Measurements from ENCODE around the gene ZNF180. TPM values are rescaled to one million over a fixed set of nuclear protein-coding genes. Genes with fewer than 3 reads are reported as not detected.
"Not testable (repeated sequence)": the region's sequence is repeated elsewhere in the genome, so short reads cannot be mapped to it uniquely, and the experiment has no call there.

The ZNF180 gene
- 1 to 10 TPM; 5.7 to 6.8 TPM for total RNA-seq
- long read RNA-seq, donor 1, partial matches to known transcripts = 0 of 1 reads
- long read RNA-seq, donor 1, other reads (novel, unspliced or antisense) = 0 of 1 reads
- long read RNA-seq, donor 2, partial matches to known transcripts = 0 of 8 reads
- long read RNA-seq, donor 2, other reads (novel, unspliced or antisense) = 5 of 8 reads

DNA sequence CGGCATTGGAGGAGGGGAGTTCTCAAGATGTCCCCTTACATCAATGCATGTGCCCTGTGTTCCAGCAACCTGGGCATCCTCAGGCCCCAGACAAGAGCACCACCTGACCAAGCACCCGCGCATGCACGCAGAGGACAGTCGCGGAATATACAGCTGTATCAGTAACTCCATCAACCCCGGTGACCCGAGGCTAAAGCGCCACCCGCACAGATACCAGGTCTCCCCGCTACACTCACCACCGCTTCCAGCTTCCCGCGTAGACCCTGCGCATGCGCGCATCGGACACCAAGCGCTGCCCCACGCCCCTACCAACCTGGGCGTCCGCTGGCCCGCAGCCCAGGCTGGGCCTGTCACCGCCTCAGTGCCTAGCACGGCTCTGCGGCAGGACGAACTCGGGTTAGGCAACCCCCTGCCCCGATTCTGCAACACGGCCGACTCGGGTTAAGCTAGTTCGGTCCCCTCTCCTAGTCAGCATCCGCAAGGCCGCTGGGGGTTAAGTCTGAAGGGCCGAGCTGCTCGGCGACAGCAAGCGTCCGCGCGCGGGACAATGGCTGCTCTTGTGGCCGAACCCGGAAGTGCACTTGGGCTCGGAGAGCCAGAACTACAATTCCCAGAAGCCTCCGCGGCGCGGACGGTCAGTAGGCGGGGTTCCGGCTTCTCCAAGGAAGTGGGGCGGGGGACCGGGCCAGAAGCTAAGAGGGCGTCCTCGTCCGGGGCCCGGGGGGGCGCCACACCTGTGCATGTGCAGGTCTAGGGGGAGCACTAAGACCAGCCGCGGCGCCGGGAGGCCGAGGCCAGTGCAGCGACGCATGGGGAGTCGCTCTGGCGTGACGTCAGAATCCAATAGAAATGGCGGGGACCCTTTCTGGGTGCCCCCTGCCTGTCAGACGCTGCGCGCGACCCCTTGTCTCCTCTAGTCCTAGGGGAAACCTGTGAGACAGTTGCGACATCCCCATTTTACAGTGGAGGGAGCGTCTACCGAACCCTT lies at the start of gene ZNF180:
Gene ZNF180, minus strand, starts transcription at position 561 of the 988 bp plus-strand sequence. CDS start 3,188 bp downstream, outside the sequence.
- intact Hi-C loops (cut with DNase I) = loop anchor here in 1 of 2 donors (5.0 kb wide), 1 partner anchor 333 kb away; the partner anchor contains the start of gene ZNF226
- DNase-seq (ENCODE audit: low spot score) = peak; percentile 98

DNA sequence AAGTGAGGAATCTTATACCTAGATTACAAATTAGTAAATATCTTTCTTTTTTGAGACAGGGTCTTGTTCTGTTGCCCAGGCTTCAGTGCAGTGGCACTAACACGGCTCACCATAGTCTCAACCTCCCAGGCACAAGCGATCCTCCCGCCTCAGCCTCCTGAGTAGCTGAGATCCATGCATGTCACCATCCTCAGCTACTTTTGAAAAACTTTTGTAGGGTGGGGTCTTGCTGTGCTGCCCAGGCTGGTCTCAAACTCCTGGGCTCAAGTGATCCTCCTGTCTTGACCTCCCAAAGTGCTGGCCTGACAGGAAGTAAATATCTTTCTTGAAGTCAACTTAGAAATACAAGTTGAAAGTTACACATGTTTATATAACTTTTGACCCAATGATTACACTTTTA lies 49.2 kb upstream of the ZNF180 start:
- intact Hi-C loops (cut with DNase I) = no loop called here
- DNase-seq (ENCODE audit: low spot score) = no peak

DNA sequence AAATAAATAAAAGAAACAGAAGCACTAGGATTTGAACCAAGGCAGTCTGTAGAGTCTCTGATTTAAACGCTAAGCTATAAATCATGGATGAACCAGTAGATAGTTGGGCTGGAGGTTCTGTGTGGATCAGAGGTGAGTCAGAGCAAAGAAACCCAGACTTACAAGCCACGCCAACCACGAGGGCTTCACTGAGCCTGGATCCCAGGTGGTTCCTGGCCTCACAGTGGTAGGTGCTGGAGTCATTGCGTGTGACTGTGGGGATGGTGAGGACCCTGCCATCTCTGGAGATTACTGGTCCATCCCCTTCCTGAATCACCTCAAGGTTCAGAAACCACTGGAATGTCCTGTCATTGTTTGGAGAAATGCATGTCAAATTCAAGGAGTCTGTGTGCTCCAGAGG lies 48.4 kb upstream of the ZNF180 start:
- DNase-seq (ENCODE audit: low spot score) = no peak

DNA sequence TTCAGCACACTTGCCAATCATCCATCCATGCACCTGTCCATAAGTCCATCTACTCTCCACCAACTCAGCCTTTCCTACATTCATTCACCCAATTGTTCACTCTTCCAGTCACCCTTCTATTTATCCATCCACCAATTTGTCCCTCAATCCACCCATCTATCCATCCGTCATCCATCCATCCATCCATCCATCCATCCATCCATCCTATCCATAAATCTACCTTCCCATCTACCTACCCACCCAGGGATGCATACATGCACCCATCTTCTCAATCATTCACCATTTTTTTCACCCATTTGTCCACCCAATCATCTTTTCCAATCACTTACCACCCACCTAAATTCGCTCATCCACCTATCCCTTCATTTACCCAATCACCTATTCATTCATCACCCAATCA lies 43.7 kb upstream of the ZNF180 start:
- no peak for DNase-seq (ENCODE audit: low spot score)
- intact Hi-C loops (cut with DNase I) = no loop called here

More for the DNA sequence above, 48.4 kb upstream of the ZNF180 start:
- intact Hi-C loops (cut with DNase I) = no loop called here

DNA sequence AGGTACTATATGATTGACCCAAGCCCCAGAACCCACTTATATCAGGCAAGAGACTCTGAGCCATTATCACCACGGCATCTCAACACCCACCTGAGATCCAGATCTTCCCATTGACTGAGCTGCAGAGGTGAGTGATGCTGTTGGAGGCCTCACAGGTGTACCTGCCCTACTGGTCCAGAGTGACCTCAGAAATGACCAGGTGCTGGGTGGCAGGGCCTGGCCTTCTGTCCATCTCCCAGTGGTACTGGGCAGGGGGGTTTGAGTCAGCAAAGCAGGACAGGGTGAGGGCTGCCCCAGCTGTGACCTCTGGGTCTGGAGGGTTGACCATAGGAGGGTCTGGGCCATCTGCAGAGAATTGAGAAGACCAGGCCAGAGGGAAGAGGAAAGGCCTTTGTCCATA lies 42.3 kb upstream of the ZNF180 start:
- DNase-seq (ENCODE audit: low spot score) = no peak
- intact Hi-C loops (cut with DNase I) = no loop called here

DNA sequence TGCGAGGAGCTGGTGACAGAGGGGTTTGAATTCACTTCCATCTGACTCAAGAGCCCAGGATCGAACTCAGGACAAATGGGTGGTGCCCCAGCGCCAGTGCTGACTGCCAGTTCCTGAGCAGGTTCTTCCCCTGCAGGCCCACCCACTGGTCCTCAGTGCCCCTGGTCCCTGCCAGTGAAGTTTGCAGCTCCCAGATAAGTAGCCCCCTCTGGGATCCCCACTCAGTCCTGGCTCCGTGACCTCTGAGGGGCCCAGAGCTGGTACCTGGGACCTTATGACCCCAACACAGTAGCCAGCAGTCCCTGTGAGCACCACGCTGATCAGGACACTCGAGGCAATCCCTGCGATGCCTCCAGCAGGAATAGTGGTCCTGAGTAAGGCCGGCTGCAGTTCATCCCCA lies 40.4 kb upstream of the ZNF180 start:
- no peak for DNase-seq (ENCODE audit: low spot score)
- intact Hi-C loops (cut with DNase I) = no loop called here

DNA sequence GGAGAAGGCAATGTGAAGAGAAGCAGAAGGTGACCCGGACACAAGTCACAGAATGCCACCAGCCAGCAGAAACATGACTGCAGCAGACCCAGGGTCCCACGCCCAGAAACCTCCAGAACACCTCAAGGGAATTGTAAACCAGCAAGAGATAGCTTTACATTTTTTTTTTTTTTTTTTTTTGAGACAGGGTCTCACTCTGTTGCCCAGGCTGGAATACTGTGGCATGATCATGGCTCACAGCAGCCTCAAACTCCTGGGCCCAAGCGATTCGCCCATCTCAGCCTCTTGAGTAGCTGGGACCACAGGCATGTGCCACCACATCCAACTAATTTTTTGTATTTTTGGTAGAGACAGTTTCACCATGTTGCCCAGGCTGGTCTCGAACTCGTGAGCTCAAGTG lies 39.7 kb upstream of the ZNF180 start:
- no peak for DNase-seq (ENCODE audit: low spot score)
- intact Hi-C loops (cut with DNase I) = no loop called here

DNA sequence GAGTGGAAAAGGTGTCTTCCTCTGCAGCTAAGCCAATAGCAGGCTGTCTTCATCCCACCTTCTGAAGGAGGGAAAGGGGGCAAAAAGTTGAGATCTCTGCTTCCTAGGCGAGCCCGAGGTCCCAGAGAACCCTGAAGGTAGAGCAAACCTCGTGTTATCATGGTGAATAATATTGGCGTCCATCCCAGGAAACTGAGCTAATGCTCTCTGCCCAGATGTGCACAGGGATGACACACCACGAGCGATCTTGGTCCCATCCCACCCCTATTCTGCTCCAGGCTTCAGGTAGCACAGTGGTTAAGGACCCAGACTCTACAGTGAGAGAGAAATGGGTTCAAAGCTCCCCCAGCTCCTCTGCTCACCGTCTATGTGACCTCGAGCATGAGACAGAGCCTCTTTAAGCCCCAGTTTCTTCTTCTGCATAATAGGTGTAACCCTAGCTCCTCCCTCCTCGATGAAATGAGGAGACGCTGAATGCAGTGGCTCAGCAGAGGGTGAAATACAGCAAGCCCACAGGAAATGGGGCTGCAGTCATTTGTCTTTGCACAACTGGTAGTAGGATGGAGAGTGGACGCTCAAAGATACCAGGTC lies 39.0 kb upstream of the ZNF180 start:
- DNase-seq (ENCODE audit: low spot score) = no peak
- intact Hi-C loops (cut with DNase I) = no loop called here

DNA sequence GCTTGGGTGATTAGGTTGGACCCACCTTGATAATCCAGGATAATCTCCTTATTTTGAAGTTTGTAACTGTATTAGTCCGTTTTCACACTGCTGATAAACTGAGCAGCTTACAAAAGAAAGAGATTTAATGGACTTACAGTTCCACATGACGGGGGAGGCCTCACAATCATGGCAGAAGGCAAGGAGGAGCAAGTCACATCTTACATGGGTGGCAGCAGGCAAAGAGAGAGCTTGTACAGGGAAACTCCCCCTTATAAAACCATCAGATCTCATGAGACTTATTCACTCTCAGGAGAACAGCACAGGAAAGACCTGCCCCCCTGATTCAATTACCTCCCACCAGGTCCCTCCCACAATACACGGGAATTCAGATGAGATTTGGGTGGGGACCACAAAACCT lies 35.0 kb upstream of the ZNF180 start:
- DNase-seq (ENCODE audit: low spot score); intact Hi-C loops (cut with DNase I): not testable (repeated sequence)

DNA sequence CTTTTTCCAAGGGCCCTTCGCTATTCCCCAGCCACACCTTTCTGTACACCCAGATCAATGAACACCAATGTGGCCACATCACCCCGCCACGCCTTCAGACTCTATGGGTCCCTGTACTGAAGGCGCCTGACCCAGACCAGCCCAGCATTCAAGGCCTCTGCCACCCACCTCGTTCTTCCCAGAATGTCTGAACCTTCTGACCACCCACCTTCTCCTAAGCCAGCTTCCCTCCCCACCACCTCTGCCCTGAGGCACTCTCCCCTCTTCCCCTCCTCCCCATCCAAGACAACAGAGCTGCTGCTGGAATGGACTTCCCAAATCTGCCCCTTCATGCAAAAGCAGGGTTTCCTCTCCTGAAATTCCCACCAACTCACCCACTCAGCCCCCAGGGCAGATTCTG lies 32.5 kb upstream of the ZNF180 start:
- DNase-seq (ENCODE audit: low spot score) = no peak
- intact Hi-C loops (cut with DNase I) = no loop called here

DNA sequence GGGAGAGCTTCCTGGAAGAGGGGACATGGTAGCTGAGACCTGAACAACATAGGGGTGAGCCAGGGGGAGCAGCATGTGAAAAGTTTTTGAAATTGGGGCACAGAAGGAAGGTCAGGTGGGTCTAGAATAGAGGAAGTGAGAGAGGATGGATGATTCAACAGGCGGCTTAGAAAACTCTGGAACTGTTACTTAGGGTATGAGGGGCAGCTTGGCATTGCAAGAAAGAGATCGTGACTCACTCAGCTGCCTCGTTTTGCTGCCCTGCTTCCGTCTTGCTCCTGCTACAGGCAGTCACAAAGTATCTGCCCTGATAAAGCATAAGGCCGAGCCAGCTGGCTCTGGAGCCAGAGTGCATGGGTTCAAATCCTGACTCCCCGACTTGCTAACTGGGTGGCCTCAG lies 30.5 kb upstream of the ZNF180 start:
- intact Hi-C loops (cut with DNase I) = no loop called here
- DNase-seq (ENCODE audit: low spot score) = no peak

DNA sequence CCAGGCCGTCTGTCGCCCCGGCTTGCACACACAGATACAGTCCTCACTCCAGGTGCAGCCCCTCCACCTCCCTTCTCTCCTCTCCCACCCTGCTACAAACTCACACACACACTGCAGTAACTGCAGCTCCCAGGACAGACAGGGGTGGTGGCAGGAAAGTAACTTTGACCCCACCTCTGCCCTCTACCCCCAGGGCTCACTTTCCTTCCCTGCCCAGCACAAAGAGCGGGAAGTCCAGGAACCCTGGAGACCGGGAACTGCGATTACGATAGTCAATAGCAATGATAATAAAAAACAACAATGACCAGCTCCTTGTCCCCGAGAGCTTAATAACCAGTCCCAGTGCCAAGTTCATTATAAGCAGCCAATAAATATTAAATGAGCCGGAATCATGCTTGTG lies 29.2 kb upstream of the ZNF180 start, which contains the start of gene CEACAM20:
Gene CEACAM20, minus strand, starts transcription at position 140 of the 400 bp plus-strand sequence. CDS start 166 bp downstream, outside the sequence.
- DNase-seq (ENCODE audit: low spot score) = no peak
- intact Hi-C loops (cut with DNase I) = no loop called here

DNA sequence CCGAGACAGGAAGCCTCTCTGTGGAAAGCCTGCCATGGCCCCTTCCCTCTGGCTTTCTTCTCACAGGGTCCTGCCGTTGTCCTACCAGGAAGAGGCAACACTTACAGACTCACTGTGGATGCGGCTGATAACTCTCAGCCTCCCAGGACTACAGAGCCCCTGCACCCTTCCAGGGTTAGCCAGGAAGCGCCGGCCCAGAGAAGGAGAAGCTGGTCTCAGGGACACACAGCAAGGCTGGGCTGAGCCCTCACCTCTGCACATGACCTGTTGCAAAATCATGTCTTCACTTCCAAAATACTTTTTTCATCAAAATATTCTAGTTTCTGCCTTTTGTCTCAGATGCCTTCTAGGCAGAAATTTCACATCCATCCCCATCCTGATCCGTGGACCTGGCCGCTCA lies 27.2 kb upstream of the ZNF180 start:
- intact Hi-C loops (cut with DNase I) = no loop called here
- no peak for DNase-seq (ENCODE audit: low spot score)

DNA sequence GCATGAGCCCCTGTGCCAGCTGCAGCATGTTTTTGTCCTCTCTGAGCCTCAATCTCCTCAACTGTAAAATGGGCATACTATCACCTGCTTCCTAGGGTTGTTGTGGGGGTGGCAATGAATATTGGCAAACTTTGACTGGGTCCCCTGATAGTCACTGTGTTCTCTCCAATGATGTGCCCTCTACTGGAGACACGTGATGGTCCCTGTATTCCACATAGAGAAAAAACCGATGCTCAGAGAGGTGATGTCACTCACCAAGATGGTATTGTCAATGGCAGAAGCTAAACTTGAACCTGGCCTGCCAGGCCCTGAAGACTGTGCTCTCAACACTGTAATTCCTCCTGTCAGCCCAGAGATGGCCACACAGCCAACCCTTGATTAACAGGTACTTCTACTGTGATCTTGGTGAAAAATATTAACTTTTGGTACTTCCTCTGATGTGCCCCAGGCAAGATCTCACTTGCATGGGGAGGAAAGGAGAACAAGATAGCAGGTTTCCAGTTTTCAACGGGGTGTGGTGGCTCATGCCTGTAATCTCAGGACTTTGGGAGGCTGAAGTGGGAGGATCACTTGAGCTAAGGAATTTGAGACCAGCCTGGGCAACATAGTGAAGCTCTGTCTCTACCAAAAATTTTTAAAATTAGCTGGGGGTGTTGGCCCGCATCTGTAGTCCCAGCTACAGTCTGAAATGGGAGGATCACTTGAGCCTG lies 25.6 kb upstream of the ZNF180 start:
- no peak for DNase-seq (ENCODE audit: low spot score)
- intact Hi-C loops (cut with DNase I) = no loop called here

DNA sequence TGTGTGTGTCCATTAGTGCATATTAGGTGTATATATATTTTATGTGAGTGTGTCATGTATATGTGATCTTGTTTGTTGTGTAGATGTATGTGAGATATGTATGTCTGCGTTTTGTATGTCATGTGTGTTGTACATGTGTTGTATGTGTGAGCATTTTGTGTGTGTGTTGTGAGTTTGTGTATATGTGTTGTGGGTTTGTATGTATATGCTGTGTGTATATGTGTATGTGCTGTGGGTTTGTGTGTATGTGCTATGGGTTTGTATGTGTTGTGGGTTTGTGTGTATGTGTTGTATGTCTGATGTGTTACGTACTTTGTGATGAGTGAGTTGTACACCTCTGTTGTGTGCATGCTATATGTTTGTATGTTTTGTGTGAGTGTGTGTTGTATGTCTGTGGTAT lies 21.0 kb upstream of the ZNF180 start:
- intact Hi-C loops (cut with DNase I) = no loop called here
- no peak for DNase-seq (ENCODE audit: low spot score)

DNA sequence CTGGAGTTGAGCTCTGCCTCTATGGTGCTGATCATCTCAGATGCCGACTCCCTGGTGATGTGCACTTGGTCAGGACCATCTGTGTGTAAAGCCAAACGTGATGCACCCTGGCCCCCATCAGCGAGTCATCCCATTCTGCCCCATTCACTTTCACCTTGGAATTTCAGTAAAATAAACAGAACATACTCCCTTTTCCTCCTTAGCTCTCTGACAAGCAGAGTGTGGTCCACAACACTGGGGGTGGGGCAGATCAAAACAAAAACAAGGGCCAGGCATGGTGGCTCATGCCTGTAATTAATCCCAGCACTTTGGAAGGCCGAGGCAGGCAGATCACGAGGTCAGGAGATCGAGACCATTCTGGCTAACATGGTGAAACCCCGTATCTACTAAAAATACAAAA lies 16.8 kb upstream of the ZNF180 start:
- intact Hi-C loops (cut with DNase I) = no loop called here

DNA sequence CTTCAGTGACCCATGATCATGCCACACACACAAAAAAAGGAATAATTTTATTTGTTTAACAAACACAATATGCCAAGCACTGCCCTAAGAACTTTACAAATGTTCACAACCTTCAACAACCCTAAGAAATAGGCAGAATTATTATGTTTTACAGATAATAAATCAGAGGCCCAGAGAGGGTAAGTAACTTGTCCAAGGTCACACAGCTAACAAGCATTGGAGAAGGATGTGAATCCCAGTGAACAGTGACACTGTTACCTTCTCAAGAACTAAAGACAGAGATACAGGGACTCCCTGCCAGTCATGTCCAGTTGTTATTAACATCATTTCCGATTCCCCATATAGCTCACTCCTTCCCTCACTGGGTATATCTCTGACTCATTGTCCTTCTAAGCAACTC lies 15.6 kb upstream of the ZNF180 start:
- intact Hi-C loops (cut with DNase I) = no loop called here
- DNase-seq (ENCODE audit: low spot score) = no peak

More for the DNA sequence above, 16.8 kb upstream of the ZNF180 start:
- DNase-seq (ENCODE audit: low spot score) = no peak

DNA sequence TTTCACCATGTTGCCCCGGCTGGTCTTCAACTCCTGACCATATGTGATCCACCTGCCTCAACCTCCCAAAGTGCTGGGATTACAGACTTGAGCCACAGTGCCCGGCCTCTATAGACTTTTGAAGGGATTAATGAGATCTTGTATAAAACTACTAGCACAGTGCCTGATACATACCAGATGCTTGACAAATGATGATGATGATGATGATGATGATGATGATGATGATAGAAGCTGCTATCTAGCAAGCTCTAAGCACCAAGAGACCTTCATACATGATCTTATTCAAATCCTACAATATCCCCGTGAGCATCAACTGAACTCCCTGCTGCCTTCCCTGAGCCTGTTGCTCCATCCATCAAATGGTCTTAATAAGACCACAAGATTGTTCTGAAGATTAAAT lies 14.7 kb upstream of the ZNF180 start:
- intact Hi-C loops (cut with DNase I) = no loop called here

More for the DNA sequence above, 14.7 kb upstream of the ZNF180 start:
- DNase-seq (ENCODE audit: low spot score) = no peak
